IPS-NIHi11 (cell line): ENCODE data around the gene GREB1.
A peak's percentile ranks its signal among the peaks of the same experiment; 100 is the strongest.

Source experiments
- DNase-seq: peaks from one replicate; pipeline ENCODE4 v3.0.0; 2012; ENCODE audit warnings: mixed read lengths, low spot score

Gene GREB1

DNA sequence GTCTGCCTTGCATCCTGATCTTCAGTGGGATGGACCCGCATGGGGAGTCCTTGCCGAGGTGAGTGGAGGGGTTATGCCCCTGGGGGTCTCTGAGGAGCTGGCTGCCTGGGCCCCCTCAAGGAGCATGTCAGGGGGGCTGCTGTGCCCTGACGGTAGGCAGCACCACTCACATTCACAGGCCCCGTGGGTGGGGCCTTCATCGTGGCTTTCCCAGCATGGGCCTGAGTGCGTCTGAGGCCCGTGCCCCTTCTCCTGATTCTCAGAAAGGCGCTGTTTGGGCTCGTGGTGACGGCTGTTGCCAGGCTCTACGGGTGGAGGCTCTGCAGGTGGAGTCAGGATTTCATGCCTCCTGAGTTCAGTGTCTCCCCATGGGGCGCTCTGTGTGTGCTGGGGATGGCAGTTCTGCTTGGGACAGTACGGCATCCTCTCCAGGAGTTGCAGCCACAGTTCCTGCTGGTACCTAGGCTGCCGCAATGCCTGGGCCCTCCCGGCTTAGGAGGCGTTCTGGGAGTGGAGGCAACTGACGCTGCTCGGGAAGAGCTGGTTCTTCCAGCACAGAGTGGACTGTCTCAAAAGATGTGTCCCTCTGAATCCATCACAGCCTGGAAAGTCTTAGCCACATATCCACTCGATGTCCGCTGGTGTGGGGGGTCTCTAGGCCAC, 78.8 kb downstream of the GREB1 start:
- DNase-seq = no peak

- DNase-seq = no peak
Measured at GRCh38 chr2:11613297-11613696, 79.5 kb downstream of the GREB1 start.

GRCh38 chr2:11615209-11615608, 81.4 kb downstream of the GREB1 start:
- DNase-seq = no peak

GRCh38 chr2:11616097-11616687, 82.3 kb downstream of the GREB1 start:
- DNase-seq = no peak

- no peak for DNase-seq
Measured at GRCh38 chr2:11616851-11617415, 83.1 kb downstream of the GREB1 start.

- no peak for DNase-seq
Measured at GRCh38 chr2:11617527-11617926, 83.7 kb downstream of the GREB1 start.

DNA sequence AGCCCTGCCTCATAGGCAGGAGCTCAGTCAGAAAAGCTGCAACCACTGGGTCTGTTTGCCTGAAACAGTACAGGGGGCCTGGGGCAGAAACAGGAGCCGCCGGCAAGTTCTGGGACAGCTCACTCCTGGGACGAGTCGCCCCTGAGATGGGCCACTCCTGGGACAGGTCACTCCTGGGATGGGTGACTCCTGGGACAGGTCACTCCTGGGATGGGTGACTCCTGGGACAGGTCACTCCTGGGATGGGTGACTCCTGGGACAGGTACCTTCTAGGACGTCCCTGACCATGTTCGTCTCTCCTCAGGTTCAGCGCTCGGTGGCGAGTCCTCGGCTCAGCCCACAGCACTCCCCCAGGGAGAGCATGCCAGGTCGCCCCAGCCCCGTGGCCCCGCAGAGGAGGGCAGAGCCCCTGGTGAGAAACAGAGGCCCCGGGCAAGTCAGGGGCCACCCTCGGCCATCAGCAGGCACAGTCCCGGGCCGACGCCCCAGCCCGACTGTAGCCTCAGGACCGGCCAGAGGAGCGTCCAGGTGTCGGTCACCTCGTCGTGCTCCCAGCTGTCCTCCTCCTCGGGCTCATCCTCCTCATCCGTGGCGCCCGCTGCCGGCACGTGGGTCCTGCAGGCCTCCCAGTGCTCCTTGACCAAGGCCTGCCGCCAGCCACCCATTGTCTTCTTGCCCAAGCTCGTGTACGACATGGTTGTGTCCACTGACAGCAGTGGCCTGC, 84.3 kb downstream of the GREB1 start:
- no peak for DNase-seq

- DNase-seq = no peak
Measured at GRCh38 chr2:11618708-11619062, 84.8 kb downstream of the GREB1 start.

- DNase-seq = no peak
Measured at GRCh38 chr2:11621410-11621809, 87.6 kb downstream of the GREB1 start.

DNA sequence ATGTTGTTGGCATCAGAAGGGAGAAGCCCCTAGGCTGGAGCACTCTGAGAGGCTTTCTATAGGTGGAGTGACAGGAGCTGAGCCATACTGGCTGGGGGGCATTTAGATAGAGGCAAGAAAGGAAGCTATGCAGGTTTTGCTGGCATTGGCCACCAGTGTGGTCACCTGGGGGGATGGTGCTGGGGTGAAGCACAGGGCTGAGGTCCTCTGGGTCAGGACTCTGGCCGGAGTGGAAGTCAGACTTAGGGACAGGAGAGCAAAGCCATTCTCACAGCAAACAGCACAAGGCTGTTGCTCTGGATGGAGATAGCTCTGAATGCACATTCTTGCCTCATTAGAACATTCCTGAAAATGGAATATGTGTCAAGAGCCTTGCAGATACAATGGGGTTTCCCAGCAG, 88.8 kb downstream of the GREB1 start:
- DNase-seq = no peak

GRCh38 chr2:11624893-11625292, 91.0 kb downstream of the GREB1 start:
- no peak for DNase-seq

DNA sequence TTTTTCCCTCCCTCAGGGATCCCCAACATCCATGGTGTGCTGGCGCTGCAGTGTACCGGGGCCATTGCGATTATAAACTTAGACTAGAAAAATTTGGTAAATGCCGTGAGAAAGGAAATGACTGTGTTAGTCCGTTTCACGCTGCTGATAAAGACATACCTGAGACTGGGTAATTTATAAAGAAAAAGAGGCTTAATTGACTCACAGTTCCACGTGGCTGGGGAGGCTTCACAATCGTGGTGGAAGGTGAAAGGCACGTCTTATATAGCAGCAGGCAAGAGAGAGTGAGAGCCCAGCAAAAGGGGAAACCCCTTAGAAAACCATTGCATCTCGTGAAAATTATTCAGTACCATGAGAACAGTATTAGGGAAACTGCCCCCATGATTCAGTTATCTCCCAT, 91.8 kb downstream of the GREB1 start:
- DNase-seq = no peak

GRCh38 chr2:11628675-11629074, 94.8 kb downstream of the GREB1 start:
- DNase-seq = no peak

DNA sequence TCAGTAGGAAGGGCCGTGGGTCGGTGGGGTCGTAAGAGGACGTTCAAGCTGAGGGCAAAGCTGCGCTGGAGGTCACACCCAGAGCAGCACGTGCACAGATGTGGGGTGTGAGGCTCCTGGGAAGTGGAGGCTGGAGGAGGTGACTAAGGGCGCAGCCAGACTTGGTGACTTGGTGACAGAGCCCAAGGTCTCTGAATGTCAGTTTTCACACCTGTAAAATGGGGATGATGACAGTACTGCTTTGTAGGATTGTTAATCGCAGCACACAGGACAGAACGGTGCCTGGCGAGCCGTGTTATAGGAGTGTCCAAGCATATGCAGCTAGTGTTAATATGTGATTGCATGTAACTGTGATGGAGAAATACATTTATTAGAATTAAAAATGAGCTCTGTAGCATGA, 95.4 kb downstream of the GREB1 start:
- DNase-seq = no peak

DNA sequence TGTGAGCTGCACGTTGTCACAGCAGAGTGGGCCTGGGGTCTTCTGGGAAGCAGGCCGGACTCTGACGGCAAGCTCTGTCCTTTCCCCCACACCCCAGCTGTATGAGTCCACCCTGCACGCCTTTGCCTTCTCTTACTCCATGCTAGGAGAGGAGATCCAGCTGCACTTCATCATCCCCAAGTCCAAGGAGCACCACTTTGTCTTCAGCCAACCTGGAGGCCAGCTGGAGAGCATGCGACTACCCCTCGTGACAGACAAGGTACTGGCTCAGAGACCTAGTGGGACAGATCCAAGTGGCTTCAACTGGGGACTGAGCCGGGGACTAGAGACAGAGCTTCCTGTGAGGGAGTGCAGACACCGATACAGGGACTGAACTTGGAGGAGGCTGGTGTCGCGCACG, 96.0 kb downstream of the GREB1 start:
- no peak for DNase-seq

- peak; percentile 55 for DNase-seq
Measured at GRCh38 chr2:11630855-11631254, 97.0 kb downstream of the GREB1 start.

- DNase-seq = peak; percentile 29
Measured at GRCh38 chr2:11631462-11631861, 97.6 kb downstream of the GREB1 start.

GRCh38 chr2:11633923-11634478, 100.2 kb downstream of the GREB1 start:
- no peak for DNase-seq

DNA sequence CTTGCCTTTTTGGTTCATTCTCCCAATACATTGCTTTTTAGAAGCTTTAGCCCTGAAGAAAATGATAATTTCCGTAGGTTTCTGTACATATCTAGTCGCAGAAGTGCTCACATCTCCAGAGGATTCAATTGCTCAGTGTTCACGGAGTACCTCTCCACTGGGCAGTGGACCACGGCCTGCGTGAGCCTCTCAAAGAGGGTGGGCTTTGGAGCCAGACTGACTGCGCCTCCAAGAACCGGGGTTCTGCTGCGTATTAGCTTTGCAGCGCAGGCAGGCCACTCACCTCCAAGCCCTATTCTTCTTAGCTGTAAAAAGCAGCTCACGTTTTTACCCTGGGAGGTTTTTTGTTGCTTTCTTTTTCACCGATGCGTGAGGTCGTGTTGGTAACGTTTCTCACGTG, 100.7 kb downstream of the GREB1 start:
- DNase-seq = no peak

DNA sequence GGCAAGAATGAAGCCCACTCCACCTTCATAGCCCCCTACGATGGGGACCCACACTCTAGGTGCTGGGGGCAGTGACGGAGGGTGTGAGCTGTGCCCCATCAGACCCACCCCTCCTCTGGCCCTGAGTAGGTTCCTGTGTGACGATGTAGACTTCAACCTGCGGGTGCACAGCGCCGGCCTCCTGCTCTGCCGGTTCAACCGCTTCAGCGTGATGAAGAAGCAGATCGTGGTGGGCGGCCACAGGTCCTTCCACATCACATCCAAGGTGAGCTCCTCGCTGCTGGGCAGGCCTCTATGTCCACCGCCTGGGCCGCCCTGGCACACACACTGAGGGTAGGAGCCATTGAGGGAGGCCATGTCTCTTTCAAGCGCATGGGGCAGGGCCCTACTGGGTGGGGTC, 101.3 kb downstream of the GREB1 start:
- no peak for DNase-seq

GRCh38 chr2:11636593-11637295, 102.9 kb downstream of the GREB1 start:
- DNase-seq = no peak

GRCh38 chr2:11637546-11637945, 103.7 kb downstream of the GREB1 start:
- DNase-seq = no peak
